Vagina (tissue), 2 donors: Measurements from ENCODE around the gene SLC4A1. TPM values are rescaled to one million over a fixed set of nuclear protein-coding genes. Genes with fewer than 3 reads are reported as not detected.

ENCODE experiments used
- DNase-seq, 2 donors: peaks; one replicate each; pipeline ENCODE4 v3.0.0-alpha.2; 2017; ENCODE audit errors: extremely low spot score in 2 of 2
- H3K27ac ChIP-seq: fragments of 200-600 bp; sonication (generic); one replicate; pipeline ENCODE4 v1.5.1; 2019
- H3K27me3 ChIP-seq: fragments of 200-600 bp; sonication (generic); one replicate; pipeline ENCODE4 v1.5.1; 2019
- H3K36me3 ChIP-seq, 2 donors: fragments of 200-600 bp; sonication (generic); one replicate each; pipeline ENCODE4 v1.5.1; 2017 to 2019
- H3K4me1 ChIP-seq: fragments of 200-600 bp; sonication (generic); one replicate; pipeline ENCODE4 v1.5.1; 2019
- H3K4me3 ChIP-seq, 2 donors: fragments of 200-600 bp; sonication (generic); 1 replicate in 1 of 2; 2 replicates in 1 of 2; pipeline ENCODE4 v1.5.1; 2016 to 2019
- H3K9me3 ChIP-seq: fragments of 200-600 bp; sonication (generic); one replicate; pipeline ENCODE4 v1.5.1; 2019
- CTCF ChIP-seq, 3 experiments: fragments of 450-650 bp in 2 of 3; fragments of 200-600 bp in 1 of 3; sonication (generic) in 1 of 3; IDR thresholded peaks; one replicate each; pipeline ENCODE4 v1.5.1; 2017 to 2019; ENCODE audit warnings: antibody characterized with exemption in 3 of 3, mild to moderate bottlenecking in 2 of 3, moderate library complexity in 2 of 3
- POLR2A ChIP-seq, 2 donors: fragments of 450-650 bp; IDR thresholded peaks; one replicate each; pipeline ENCODE4 v1.6.1; 2017; ENCODE audit warnings: antibody characterized with exemption in 2 of 2, mild to moderate bottlenecking in 2 of 2, moderate library complexity in 2 of 2
- POLR2AphosphoS5 ChIP-seq, 2 donors: sonication (generic); formaldehyde crosslinking; IDR thresholded peaks; one replicate each; pipeline ENCODE4 v1.9.0; 2017; ENCODE audit warnings: antibody characterized with exemption in 2 of 2, mild to moderate bottlenecking in 2 of 2, low read depth in 1 of 2; ENCODE audit not compliant: insufficient read depth in 1 of 2
- intact Hi-C: fragments of 100-400 bp; cut with DNase I; formaldehyde crosslinking; loops from one replicate; pipeline ENCODE4 v1.15.1; 2023
- total RNA-seq: library from RNA; depleted of rRNA; stranded (reverse); fragments of >200 nt; gene quantifications from one replicate; pipeline ENCODE4 v1.2.3, GENCODE V29; 2016

SLC4A1 gene
- total RNA-seq, 1 donor from 2014 or later, result not detected

GRCh38 chr17:44204441-44204882, 63.5 kb downstream of the SLC4A1 start:
- TF ChIP-seq POLR2A (IDR thresholded peaks at IDR 0.05), result no peak
- no peak for TF ChIP-seq CTCF (IDR thresholded peaks at IDR 0.05)
- no peak for TF ChIP-seq POLR2AphosphoS5 (IDR thresholded peaks at IDR 0.05; ENCODE audit: insufficient read depth in 1 of 2, low read depth in 1 of 2)
- Histone ChIP-seq H3K4me1 (peaks cover 15% of the 10 kb centered on the region), H3K27me3 (no peaks in the 10 kb centered on the region), H3K36me3 (peaks cover 0 to 26% of the 10 kb centered on the region in 2 donors), H3K27ac (no peak overlapping the region), H3K9me3 (no peaks in the 10 kb centered on the region), H3K4me3 (no peak overlapping the region)
- intact Hi-C loops, result no loop called here
- DNase-seq, result no peak

GRCh38 chr17:44203731-44204440, 64.0 kb downstream of the SLC4A1 start:
- H3K27ac ChIP-seq, result no peak overlapping the region

GRCh38 chr17:44202756-44203155, 65.2 kb downstream of the SLC4A1 start:
- Histone ChIP-seq H3K27ac (no peak overlapping the region), H3K4me3 (no peak overlapping the region), H3K4me1 (peaks cover 25% of the 10 kb centered on the region), H3K36me3 (peaks cover 0 to 14% of the 10 kb centered on the region in 2 donors), H3K9me3 (no peaks in the 10 kb centered on the region), H3K27me3 (no peaks in the 10 kb centered on the region)
- intact Hi-C loops, result no loop called here
- TF ChIP-seq POLR2AphosphoS5 (IDR thresholded peaks at IDR 0.05; ENCODE audit: insufficient read depth in 1 of 2, low read depth in 1 of 2) (no peak), CTCF (IDR thresholded peaks at IDR 0.05) (no peak), POLR2A (IDR thresholded peaks at IDR 0.05) (no peak)
- DNase-seq, result no peak

More at GRCh38 chr17:44203731-44204440, 64.0 kb downstream of the SLC4A1 start:
- Histone ChIP-seq H3K36me3 (peaks cover 0 to 20% of the 10 kb centered on the region in 2 donors), H3K4me3 (no peak overlapping the region), H3K4me1 (peaks cover 15% of the 10 kb centered on the region), H3K27me3 (no peaks in the 10 kb centered on the region), H3K9me3 (no peaks in the 10 kb centered on the region)
- intact Hi-C loops, result no loop called here
- DNase-seq, result no peak
- no peak for TF ChIP-seq POLR2AphosphoS5 (IDR thresholded peaks at IDR 0.05; ENCODE audit: insufficient read depth in 1 of 2, low read depth in 1 of 2)
- peak in 1 of 3 experiments; percentile 40 for TF ChIP-seq CTCF (IDR thresholded peaks at IDR 0.05)
- TF ChIP-seq POLR2A (IDR thresholded peaks at IDR 0.05), result no peak

GRCh38 chr17:44200478-44201155, 67.3 kb downstream of the SLC4A1 start:
- H3K4me1 ChIP-seq, result peaks cover 31% of the 10 kb centered on the region
- intact Hi-C loops, result loop anchor here (1.0 kb wide), 1 partner anchor 23 kb away; no protein-coding TSS in a partner anchor

More at GRCh38 chr17:44200478-44201155, 67.3 kb downstream of the SLC4A1 start:
- Histone ChIP-seq H3K27ac (peak overlapping the region; percentile 98), H3K4me3 (peak overlapping the region; percentile 68 to 98), H3K36me3 (peaks cover 0 to under 1% of the 10 kb centered on the region in 2 donors), H3K27me3 (no peaks in the 10 kb centered on the region), H3K9me3 (no peaks in the 10 kb centered on the region)
- no peak for DNase-seq
- no peak for TF ChIP-seq POLR2A (IDR thresholded peaks at IDR 0.05)
- TF ChIP-seq POLR2AphosphoS5 (IDR thresholded peaks at IDR 0.05; ENCODE audit: insufficient read depth in 1 of 2, low read depth in 1 of 2), result no peak
- no peak for TF ChIP-seq CTCF (IDR thresholded peaks at IDR 0.05)
